Gastroesophageal sphincter (tissue), 4 donors: ENCODE results near the gene SHC2. TPM values are rescaled to one million over a fixed set of nuclear protein-coding genes. Genes with fewer than 3 reads are reported as not detected.

Source experiments
- ATAC-seq: fragments of 150-250 bp; one replicate; pipeline ENCODE4 v1.9.1; 2016; ENCODE audit warnings: mild to moderate bottlenecking, moderate library complexity
- H3K27ac ChIP-seq, 4 donors: fragments of 200-600 bp; sonication (generic) in 3 of 4; 1 replicate in 3 of 4; 2 replicates in 1 of 4; pipeline ENCODE4 v1.5.1; 2016 to 2019
- H3K27me3 ChIP-seq: fragments of 200-600 bp; sonication (generic); one replicate; pipeline ENCODE4 v1.5.1; 2019
- H3K36me3 ChIP-seq, 2 donors: fragments of 200-600 bp; sonication (generic); one replicate each; pipeline ENCODE4 v1.5.1; 2019; ENCODE audit warnings: control low read depth in 1 of 2
- H3K4me1 ChIP-seq, 3 donors: fragments of 200-600 bp; sonication (generic); 1 replicate in 2 of 3; 2 replicates in 1 of 3; pipeline ENCODE4 v1.5.1; 2016 to 2019; ENCODE audit warnings: control low read depth in 2 of 3
- H3K4me3 ChIP-seq, 2 donors: fragments of 200-600 bp; sonication (generic); one replicate each; pipeline ENCODE4 v1.5.1; 2019; ENCODE audit warnings: mild to moderate bottlenecking in 1 of 2, moderate library complexity in 1 of 2
- H3K9me3 ChIP-seq, 3 donors: fragments of 200-600 bp; sonication (generic); one replicate each; pipeline ENCODE4 v1.5.1; 2017 to 2019; ENCODE audit warnings: control low read depth in 2 of 3
- CTCF ChIP-seq, 4 experiments: fragments of 200-600 bp in 2 of 4; fragments of 450-650 bp in 2 of 4; sonication (generic) in 1 of 4; IDR thresholded peaks; one replicate each; pipeline ENCODE4 v1.5.1; 2017 to 2019; ENCODE audit warnings: antibody characterized with exemption in 4 of 4, mild to moderate bottlenecking in 2 of 4, moderate library complexity in 2 of 4
- EP300 ChIP-seq: sonication (generic); formaldehyde crosslinking; IDR thresholded peaks from one replicate; pipeline ENCODE4 v1.6.1; 2017; ENCODE audit warnings: antibody characterized with exemption, mild to moderate bottlenecking
- POLR2A ChIP-seq, 2 donors: fragments of 450-650 bp; IDR thresholded peaks; one replicate each; pipeline ENCODE4 v1.6.1; 2017; ENCODE audit warnings: antibody characterized with exemption in 2 of 2, mild to moderate bottlenecking in 2 of 2, moderate library complexity in 1 of 2
- POLR2AphosphoS5 ChIP-seq: sonication (generic); formaldehyde crosslinking; IDR thresholded peaks from one replicate; pipeline ENCODE4 v1.6.1; 2017; ENCODE audit warnings: antibody characterized with exemption
- WGBS, 2 donors: methylation state at CpG; one replicate each; pipeline ENCODE4 v1.1.5; 2018; ENCODE audit warnings: low coverage in 1 of 2; 5-methylcytosine and 5-hydroxymethylcytosine counted together
- total RNA-seq, 4 donors: library from RNA; depleted of rRNA; stranded (reverse); fragments of >200 nt; gene quantifications; one replicate each; pipeline ENCODE4 v1.1.0, GENCODE V29; 2016

The SHC2 gene
- total RNA-seq, 4 donors from 2014 or later, result 14.7 to 24.6 (median 20.4) TPM

GRCh38 chr19:378706-379105 lies 82.1 kb downstream of the SHC2 start:
- 86 to 90% methylated on average over 6 to 8 of the region's 14 CpGs for WGBS, 2 donors
- H3K27ac ChIP-seq, result no peak overlapping the region
- H3K36me3 ChIP-seq, result no peaks in the 10 kb centered on the region
- H3K9me3 ChIP-seq, result no peaks in the 10 kb centered on the region
- H3K27me3 ChIP-seq, result peaks cover 53% of the 10 kb centered on the region
- no peak for TF ChIP-seq CTCF (IDR thresholded peaks at IDR 0.05)
- TF ChIP-seq EP300, result no peak
- no peak for TF ChIP-seq POLR2A (IDR thresholded peaks at IDR 0.05)
- no peak for TF ChIP-seq POLR2AphosphoS5
- no peak for ATAC-seq
- peaks cover 0 to 3% (median 0%) of the 10 kb centered on the region in 3 donors for H3K4me1 ChIP-seq
- H3K4me3 ChIP-seq, result no peak overlapping the region

DNA sequence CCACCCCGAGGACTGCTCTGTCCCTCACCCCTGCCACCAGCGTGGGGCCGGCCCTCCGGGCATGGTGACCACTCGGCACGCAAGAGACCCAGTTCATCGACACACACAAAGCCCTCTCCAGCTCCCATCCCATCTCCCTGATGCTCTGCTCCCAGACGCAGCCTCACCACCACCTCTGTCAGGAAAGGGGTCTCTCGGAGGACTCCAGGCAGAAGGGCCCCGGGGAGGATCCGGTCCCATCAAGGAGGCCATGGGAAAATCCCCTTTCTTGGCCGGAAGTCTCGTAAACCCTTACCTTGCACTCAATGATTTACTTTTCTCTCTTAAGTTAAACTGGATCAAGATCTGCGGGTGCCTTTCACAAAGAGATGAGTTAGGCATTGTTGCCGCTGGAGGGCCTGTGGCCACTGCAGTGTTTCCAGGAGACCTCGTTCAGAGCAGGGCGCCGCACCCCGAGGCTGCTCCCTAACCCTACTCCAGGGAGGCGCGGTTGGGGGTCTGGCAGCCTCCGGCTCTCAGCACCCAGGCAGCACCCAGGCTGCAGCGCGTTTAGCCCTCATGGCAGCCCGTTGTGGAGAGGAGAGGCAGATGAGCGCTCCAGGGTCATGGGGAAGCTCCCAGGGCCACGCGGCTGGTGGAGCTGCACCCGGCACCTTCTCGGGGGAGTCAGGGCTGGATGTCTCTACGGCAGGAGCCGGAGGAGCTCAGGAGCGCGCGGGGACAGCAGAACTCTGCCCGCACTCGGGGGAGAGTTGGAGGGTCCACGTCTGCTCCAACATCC lies 82.8 kb downstream of the SHC2 start:
- Histone ChIP-seq H3K4me3 (no peak overlapping the region), H3K36me3 (no peaks in the 10 kb centered on the region), H3K27ac (no peak overlapping the region), H3K4me1 (peaks cover 0 to under 1% (median 0%) of the 10 kb centered on the region in 3 donors), H3K27me3 (peaks cover 53% of the 10 kb centered on the region), H3K9me3 (no peaks in the 10 kb centered on the region)
- 0% methylated on average over 1 of the region's 38 CpGs; no CpG with 5 or more reads in 1 of the 2 donors for WGBS, 2 donors
- TF ChIP-seq POLR2AphosphoS5, result no peak
- no peak for TF ChIP-seq EP300
- no peak for TF ChIP-seq POLR2A (IDR thresholded peaks at IDR 0.05)
- no peak for ATAC-seq

DNA sequence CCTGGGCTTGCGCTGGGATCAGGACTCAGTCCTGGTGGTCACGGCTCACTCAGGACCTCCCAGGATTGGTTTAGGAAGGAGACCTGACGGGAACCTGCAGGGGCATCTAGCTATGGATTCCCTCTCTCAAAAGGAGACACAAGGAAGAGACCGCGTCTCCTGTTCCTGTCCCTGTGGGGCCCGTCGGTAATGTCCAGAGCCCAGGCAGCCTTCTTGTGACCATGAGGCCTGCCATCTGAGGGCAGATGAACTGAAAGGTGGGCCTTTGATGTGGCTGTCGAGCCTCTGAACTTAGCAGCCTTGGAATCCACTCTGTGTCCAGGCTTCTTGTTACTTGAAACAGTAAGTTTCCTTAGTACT lies 84.7 kb downstream of the SHC2 start:
- ATAC-seq, result no peak
- H3K36me3 ChIP-seq, result no peaks in the 10 kb centered on the region
- no peak overlapping the region for H3K27ac ChIP-seq
- H3K4me3 ChIP-seq, result no peak overlapping the region
- WGBS, 2 donors, result no CpG with 5 or more reads among the region's 8 CpGs
- peaks cover 61% of the 10 kb centered on the region for H3K27me3 ChIP-seq
- TF ChIP-seq CTCF (IDR thresholded peaks at IDR 0.05), result no peak
- TF ChIP-seq EP300, result no peak
- TF ChIP-seq POLR2A (IDR thresholded peaks at IDR 0.05), result no peak
- TF ChIP-seq POLR2AphosphoS5, result no peak
- peaks cover 0 to 15% (median 0%) of the 10 kb centered on the region in 3 donors for H3K4me1 ChIP-seq
- no peaks in the 10 kb centered on the region for H3K9me3 ChIP-seq

DNA sequence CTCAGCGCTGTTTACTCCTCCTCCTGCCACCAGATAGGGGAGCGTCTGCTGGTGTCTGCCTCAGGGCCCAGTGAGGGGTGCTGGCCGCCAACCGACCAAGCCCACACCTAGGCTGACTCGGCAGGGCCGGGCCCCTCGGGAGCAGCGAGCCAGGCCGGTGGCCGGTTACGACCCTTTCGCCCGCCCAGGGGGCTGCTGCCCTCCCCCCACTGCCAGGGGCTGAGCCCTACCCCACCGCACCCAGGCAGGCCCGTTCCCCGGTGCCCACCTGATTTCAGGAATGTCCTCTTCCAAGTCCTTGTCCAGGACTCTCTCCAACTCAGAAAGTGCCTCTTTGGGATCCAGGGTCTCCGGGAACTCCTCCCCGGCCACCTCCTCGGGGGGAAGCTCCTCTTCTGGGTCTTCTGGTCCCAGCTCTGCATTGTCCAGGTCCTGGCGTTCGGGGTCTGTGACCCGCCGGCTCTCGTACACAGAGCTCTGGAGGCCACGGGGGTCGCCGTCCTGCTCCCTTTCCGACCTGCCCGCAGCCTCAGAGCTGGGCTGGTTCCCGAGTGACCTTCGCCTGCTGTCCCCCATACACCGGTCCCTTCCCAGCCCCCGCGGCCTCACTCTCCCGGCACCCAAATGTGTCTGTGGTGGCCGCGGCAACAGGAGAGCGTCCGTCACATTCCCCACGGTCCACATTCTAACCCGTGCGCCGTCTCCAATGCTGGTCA lies 85.3 kb downstream of the SHC2 start:
- no peak for ATAC-seq
- Histone ChIP-seq H3K27ac (no peak overlapping the region), H3K4me1 (peaks cover 0 to 15% (median 0%) of the 10 kb centered on the region in 3 donors), H3K27me3 (peaks cover 66% of the 10 kb centered on the region), H3K36me3 (no peaks in the 10 kb centered on the region), H3K4me3 (no peak overlapping the region), H3K9me3 (no peaks in the 10 kb centered on the region)
- TF ChIP-seq POLR2A (IDR thresholded peaks at IDR 0.05), result no peak
- TF ChIP-seq POLR2AphosphoS5, result no peak
- TF ChIP-seq EP300, result no peak
- TF ChIP-seq CTCF (IDR thresholded peaks at IDR 0.05), result no peak
- 68 to 80% methylated on average over 7 to 17 of the region's 43 CpGs for WGBS, 2 donors

GRCh38 chr19:374886-375235 lies 86.0 kb downstream of the SHC2 start:
- Histone ChIP-seq H3K4me3 (no peak overlapping the region), H3K4me1 (peaks cover 0 to 15% (median 0%) of the 10 kb centered on the region in 3 donors), H3K9me3 (no peaks in the 10 kb centered on the region), H3K27ac (no peak overlapping the region), H3K36me3 (no peaks in the 10 kb centered on the region), H3K27me3 (peaks cover 67% of the 10 kb centered on the region)
- TF ChIP-seq POLR2A (IDR thresholded peaks at IDR 0.05) (no peak), CTCF (IDR thresholded peaks at IDR 0.05) (no peak), EP300 (no peak), POLR2AphosphoS5 (no peak)
- ATAC-seq, result no peak
- 52% methylated on average over 3 of the region's 17 CpGs; no CpG with 5 or more reads in 1 of the 2 donors for WGBS, 2 donors
